HUES64 (cell line): ENCODE results near the gene GALNT5.
A peak's percentile ranks its signal among the peaks of the same experiment; 100 is the strongest.

Experiments
- H3K27ac ChIP-seq: 2 replicates; pipeline ENCODE4 v1.7.0; 2013; ENCODE audit warnings: low read depth, low read length, inconsistent platforms
- H3K27me3 ChIP-seq: 2 replicates; pipeline ENCODE4 v1.6.1; 2013; ENCODE audit warnings: mild to moderate bottlenecking, low read length; ENCODE audit not compliant: insufficient read depth
- H3K36me3 ChIP-seq: 2 replicates; pipeline ENCODE4 v1.6.1; 2013; ENCODE audit warnings: mild to moderate bottlenecking, low read length; ENCODE audit not compliant: insufficient read depth
- H3K4me1 ChIP-seq: 2 replicates; pipeline ENCODE4 v1.6.1; 2013; ENCODE audit warnings: mild to moderate bottlenecking, low read length, moderate library complexity; ENCODE audit not compliant: insufficient read depth
- H3K4me3 ChIP-seq: 2 replicates; pipeline ENCODE4 v1.5.1; 2013; ENCODE audit warnings: mild to moderate bottlenecking, low read length, moderate library complexity
- H3K9ac ChIP-seq: 2 replicates; pipeline ENCODE4 v1.6.1; 2013; ENCODE audit warnings: mild to moderate bottlenecking, low read depth, low read length
- H3K9me3 ChIP-seq: 2 replicates; pipeline ENCODE4 v1.6.1; 2013; ENCODE audit warnings: low read depth, low read length; ENCODE audit not compliant: insufficient read depth
- WGBS: fragments of 150-250, 120-280 bp; methylation state at CpG from one replicate; pipeline ENCODE4 v1.1.7; 2013; ENCODE audit warnings: missing lambda C conversion rate; 5-methylcytosine and 5-hydroxymethylcytosine counted together

Gene GALNT5

GRCh38 chr2:157229572-157229971 lies 27.9 kb upstream of the GALNT5 start:
- 91% methylated on average over 2 of the region's 2 CpGs for WGBS
- H3K9me3 ChIP-seq, result no peaks in the 10 kb centered on the region
- H3K27me3 ChIP-seq, result no peaks in the 10 kb centered on the region
- no peak overlapping the region for H3K9ac ChIP-seq
- H3K4me3 ChIP-seq, result no peak overlapping the region
- no peak overlapping the region for H3K27ac ChIP-seq
- H3K36me3 ChIP-seq, result no peaks in the 10 kb centered on the region
- H3K4me1 ChIP-seq, result no peaks in the 10 kb centered on the region

GRCh38 chr2:157231476-157231875 lies 26.0 kb upstream of the GALNT5 start:
- H3K27ac ChIP-seq, result no peak overlapping the region
- no peaks in the 10 kb centered on the region for H3K27me3 ChIP-seq
- H3K4me1 ChIP-seq, result no peaks in the 10 kb centered on the region
- no peaks in the 10 kb centered on the region for H3K9me3 ChIP-seq
- no peak overlapping the region for H3K9ac ChIP-seq
- H3K4me3 ChIP-seq, result no peak overlapping the region
- no peaks in the 10 kb centered on the region for H3K36me3 ChIP-seq

- 98% methylated on average over 4 of the region's 4 CpGs for WGBS
- no peaks in the 10 kb centered on the region for H3K27me3 ChIP-seq
- no peak overlapping the region for H3K4me3 ChIP-seq
- no peaks in the 10 kb centered on the region for H3K36me3 ChIP-seq
- H3K4me1 ChIP-seq, result no peaks in the 10 kb centered on the region
- no peak overlapping the region for H3K9ac ChIP-seq
- H3K9me3 ChIP-seq, result no peaks in the 10 kb centered on the region
- H3K27ac ChIP-seq, result no peak overlapping the region
Observed at GRCh38 chr2:157233506-157233905, 24.0 kb upstream of the GALNT5 start.

- no peak overlapping the region for H3K27ac ChIP-seq
- H3K9ac ChIP-seq, result no peak overlapping the region
- no peaks in the 10 kb centered on the region for H3K27me3 ChIP-seq
- 86% methylated on average over 1 of the region's 2 CpGs for WGBS
- H3K9me3 ChIP-seq, result no peaks in the 10 kb centered on the region
- H3K4me3 ChIP-seq, result no peak overlapping the region
- no peaks in the 10 kb centered on the region for H3K36me3 ChIP-seq
- H3K4me1 ChIP-seq, result no peaks in the 10 kb centered on the region
Observed at GRCh38 chr2:157236404-157236803, 21.1 kb upstream of the GALNT5 start.

- Histone ChIP-seq H3K27me3 (no peaks in the 10 kb centered on the region), H3K4me1 (no peaks in the 10 kb centered on the region), H3K9ac (no peak overlapping the region), H3K9me3 (no peaks in the 10 kb centered on the region), H3K36me3 (no peaks in the 10 kb centered on the region), H3K27ac (no peak overlapping the region), H3K4me3 (no peak overlapping the region)
- 84% methylated on average over 3 of the region's 3 CpGs for WGBS
Observed at GRCh38 chr2:157238296-157238695, 19.2 kb upstream of the GALNT5 start.

- H3K9ac ChIP-seq, result no peak overlapping the region
- WGBS, result 65% methylated on average over 2 of the region's 4 CpGs
- H3K4me1 ChIP-seq, result peaks cover 32% of the 10 kb centered on the region
- H3K4me3 ChIP-seq, result no peak overlapping the region
- H3K36me3 ChIP-seq, result no peaks in the 10 kb centered on the region
- no peaks in the 10 kb centered on the region for H3K27me3 ChIP-seq
- no peak overlapping the region for H3K27ac ChIP-seq
- no peaks in the 10 kb centered on the region for H3K9me3 ChIP-seq
Observed at GRCh38 chr2:157244691-157245090, 12.8 kb upstream of the GALNT5 start.

GRCh38 chr2:157245144-157245840 lies 12.2 kb upstream of the GALNT5 start:
- Histone ChIP-seq H3K27ac (peak overlapping the region; percentile 75; the same call in 1 of the 2 replicates), H3K27me3 (no peaks in the 10 kb centered on the region), H3K36me3 (no peaks in the 10 kb centered on the region), H3K9me3 (no peaks in the 10 kb centered on the region), H3K9ac (no peak overlapping the region), H3K4me1 (peaks cover 32% of the 10 kb centered on the region), H3K4me3 (no peak overlapping the region)
- 80% methylated on average over 2 of the region's 4 CpGs for WGBS

- Histone ChIP-seq H3K36me3 (no peaks in the 10 kb centered on the region), H3K27ac (peak overlapping the region; percentile 75; the same call in 1 of the 2 replicates), H3K27me3 (no peaks in the 10 kb centered on the region), H3K9me3 (no peaks in the 10 kb centered on the region), H3K4me1 (peaks cover 32% of the 10 kb centered on the region), H3K9ac (0 out of 2 replicates have a peak overlapping the region, but pooled peaks have one; percentile 48), H3K4me3 (no peak overlapping the region)
- 26% methylated on average over 7 of the region's 7 CpGs for WGBS
Observed at GRCh38 chr2:157245846-157246764, 11.4 kb upstream of the GALNT5 start.

- H3K9me3 ChIP-seq, result no peaks in the 10 kb centered on the region
- H3K4me1 ChIP-seq, result peaks cover 32% of the 10 kb centered on the region
- H3K36me3 ChIP-seq, result no peaks in the 10 kb centered on the region
- peak overlapping the region; percentile 75; the same call in 1 of the 2 replicates for H3K27ac ChIP-seq
- H3K9ac ChIP-seq, result no peak overlapping the region
- H3K4me3 ChIP-seq, result no peak overlapping the region
- WGBS, result 62% methylated on average over 6 of the region's 6 CpGs
- H3K27me3 ChIP-seq, result no peaks in the 10 kb centered on the region
Observed at GRCh38 chr2:157246765-157247407, 10.6 kb upstream of the GALNT5 start.

- Histone ChIP-seq H3K4me3 (no peak overlapping the region), H3K27ac (no peak overlapping the region), H3K9me3 (no peaks in the 10 kb centered on the region), H3K4me1 (peaks cover 14% of the 10 kb centered on the region), H3K27me3 (no peaks in the 10 kb centered on the region), H3K36me3 (no peaks in the 10 kb centered on the region), H3K9ac (no peak overlapping the region)
- WGBS, result 88% methylated on average over 4 of the region's 4 CpGs
Observed at GRCh38 chr2:157250836-157251235, 6.7 kb upstream of the GALNT5 start.

- Histone ChIP-seq H3K9ac (no peak overlapping the region), H3K27me3 (no peaks in the 10 kb centered on the region), H3K4me1 (peaks cover 3% of the 10 kb centered on the region), H3K27ac (no peak overlapping the region), H3K9me3 (no peaks in the 10 kb centered on the region), H3K4me3 (no peak overlapping the region), H3K36me3 (no peaks in the 10 kb centered on the region)
- no CpG with 5 or more reads among the region's 2 CpGs for WGBS
Observed at GRCh38 chr2:157251932-157252331, 5.6 kb upstream of the GALNT5 start.
